ENCODE measurements around the gene MROH9. TPM values are rescaled to one million over a fixed set of nuclear protein-coding genes. Genes with fewer than 3 reads are reported as not detected.
"Not testable (repeated sequence)": the region's sequence is repeated elsewhere in the genome, so short reads cannot be mapped to it uniquely, and the experiment has no call there.

Gene MROH9
- total and polyA plus RNA-seq, 4 donors: 0.10 to 0.39 TPM; not detected in 2

DNA sequence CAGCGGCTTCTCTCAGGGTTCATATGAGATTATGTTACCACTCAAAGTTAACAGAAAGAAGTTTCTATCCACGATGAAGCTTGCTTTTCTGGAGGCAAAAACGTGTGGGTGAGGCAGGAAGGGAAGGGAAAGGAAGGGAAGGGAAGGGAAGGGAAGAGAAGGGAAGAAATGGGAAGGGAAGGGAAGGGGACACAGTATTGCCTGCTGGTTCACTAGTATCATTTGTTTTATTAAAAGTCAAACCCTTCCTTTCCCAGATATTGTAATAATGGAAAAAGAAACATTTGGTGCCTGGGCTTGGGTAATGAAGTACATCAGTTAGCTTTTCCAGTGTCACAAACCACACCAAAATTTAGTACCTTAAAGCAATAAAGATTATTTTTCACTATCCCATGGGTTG, 18.0 kb upstream of the MROH9 start:
- H3K4me1 ChIP-seq (ENCODE audit: control insufficient read depth in 1 of 2, insufficient read depth in 2 of 2, low read length in 2 of 2): no peaks in the 10 kb centered on the region
- DNase-seq: no peak
- H3K9me3 ChIP-seq (ENCODE audit: control insufficient read depth, low read length): peaks cover 2% of the 10 kb centered on the region
- no peaks in the 10 kb centered on the region for H3K36me3 ChIP-seq (ENCODE audit: control insufficient read depth in 1 of 2, insufficient read depth in 2 of 2, low read length in 1 of 2)
- H3K4me3 ChIP-seq (ENCODE audit: low read length in 2 of 2): no peak overlapping the region
- no peak overlapping the region for H3K27ac ChIP-seq (ENCODE audit: low read depth in 1 of 2, low read length in 2 of 2)
- intact Hi-C loops (cut with DNase I): no loop called here
- no peak for ATAC-seq (ENCODE audit: low FRiP score)
- 56 to 60% methylated on average over 3 of the region's 3 CpGs for WGBS, 2 donors
- no peaks in the 10 kb centered on the region for H3K27me3 ChIP-seq (ENCODE audit: control insufficient read depth in 1 of 2, insufficient read depth in 2 of 2, low read length in 1 of 2)

- H3K36me3 ChIP-seq (ENCODE audit: control insufficient read depth in 1 of 2, insufficient read depth in 2 of 2, low read length in 1 of 2); H3K9me3 ChIP-seq (ENCODE audit: control insufficient read depth, low read length); DNase-seq; H3K27ac ChIP-seq (ENCODE audit: low read depth in 1 of 2, low read length in 2 of 2); intact Hi-C loops (cut with DNase I); H3K4me3 ChIP-seq (ENCODE audit: low read length in 2 of 2); H3K27me3 ChIP-seq (ENCODE audit: control insufficient read depth in 1 of 2, insufficient read depth in 2 of 2, low read length in 1 of 2); H3K4me1 ChIP-seq (ENCODE audit: control insufficient read depth in 1 of 2, insufficient read depth in 2 of 2, low read length in 2 of 2); ATAC-seq (ENCODE audit: low FRiP score): not testable (repeated sequence)
- WGBS, 2 donors: 56 to 58% methylated on average over 1 of the region's 1 CpG
These were observed 10.7 kb upstream of the MROH9 start for GRCh38 chr1:170924656-170925055.

DNA sequence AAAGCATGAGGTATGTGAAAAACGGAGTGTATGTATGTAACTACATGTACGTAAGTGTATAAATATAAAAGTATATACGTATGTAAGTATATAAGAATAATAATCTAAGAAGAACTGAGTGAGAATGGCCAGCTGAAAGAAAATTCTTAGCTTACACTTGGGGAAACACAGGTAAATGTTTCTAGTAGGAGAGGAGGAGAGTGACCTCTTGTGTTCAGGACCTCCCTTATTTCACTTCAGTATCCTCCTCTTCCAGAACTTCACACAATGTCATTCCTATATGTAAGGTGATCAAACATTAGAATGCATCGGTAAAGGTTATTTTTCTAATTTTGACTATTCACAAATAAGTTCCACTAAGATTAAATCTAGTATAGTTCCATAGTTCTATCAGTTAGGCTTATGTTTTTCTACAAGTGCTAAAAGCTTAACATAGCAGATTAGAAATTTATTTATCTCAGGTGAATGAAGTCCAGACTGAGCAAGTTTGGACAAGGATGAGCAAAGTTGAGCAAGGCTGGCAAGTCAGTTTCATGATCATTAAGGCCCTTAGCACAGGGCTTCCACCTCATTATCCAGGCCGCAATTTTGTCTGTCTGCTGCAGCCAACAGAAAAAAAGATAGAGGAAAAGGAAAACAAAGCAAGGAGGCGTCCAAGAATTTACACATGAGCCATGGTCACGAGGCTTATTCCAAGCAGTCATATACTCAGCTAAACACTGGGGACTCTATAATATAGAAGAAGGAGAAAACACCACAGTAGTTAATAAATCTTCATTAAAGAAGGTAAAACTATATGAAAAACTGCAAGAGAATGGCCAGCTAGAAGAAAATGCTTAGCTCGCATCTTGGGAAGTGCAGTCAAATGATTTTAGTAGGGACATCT, 7.1 kb upstream of the MROH9 start:
- no peak for DNase-seq
- no peaks in the 10 kb centered on the region for H3K27me3 ChIP-seq (ENCODE audit: control insufficient read depth in 1 of 2, insufficient read depth in 2 of 2, low read length in 1 of 2)
- ATAC-seq (ENCODE audit: low FRiP score): no peak
- WGBS, 2 donors: 66 to 69% methylated on average over 8 of the region's 8 CpGs
- no peak overlapping the region for H3K4me3 ChIP-seq (ENCODE audit: low read length in 2 of 2)
- no peaks in the 10 kb centered on the region for H3K36me3 ChIP-seq (ENCODE audit: control insufficient read depth in 1 of 2, insufficient read depth in 2 of 2, low read length in 1 of 2)
- intact Hi-C loops (cut with DNase I): no loop called here
- no peak overlapping the region for H3K27ac ChIP-seq (ENCODE audit: low read depth in 1 of 2, low read length in 2 of 2)
- H3K9me3 ChIP-seq (ENCODE audit: control insufficient read depth, low read length): no peaks in the 10 kb centered on the region
- H3K4me1 ChIP-seq (ENCODE audit: control insufficient read depth in 1 of 2, insufficient read depth in 2 of 2, low read length in 2 of 2): no peaks in the 10 kb centered on the region

DNA sequence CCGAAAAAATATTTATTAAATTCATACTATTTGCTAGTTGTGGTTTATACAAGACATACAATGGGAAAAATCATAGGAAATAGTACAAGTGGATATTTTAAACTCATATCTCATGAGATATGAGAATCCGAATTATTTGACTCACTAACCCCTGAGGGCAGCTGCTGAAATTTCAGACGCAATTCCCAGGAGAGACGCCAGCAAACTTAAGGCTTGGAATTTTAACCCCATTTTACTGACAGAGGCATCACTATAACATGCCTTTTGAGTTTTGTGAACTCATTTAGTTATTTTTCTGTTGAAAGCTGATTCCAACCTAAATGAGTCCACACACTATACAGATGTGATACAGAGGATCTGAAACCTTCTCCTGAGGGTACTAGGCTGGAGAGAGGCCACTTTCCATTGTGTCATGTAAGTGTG, 5.9 kb upstream of the MROH9 start:
- peak; percentile 63 for ATAC-seq (ENCODE audit: low FRiP score)

GRCh38 chr1:170929835-170930554, 5.3 kb upstream of the MROH9 start:
- Histone ChIP-seq H3K4me3 (ENCODE audit: low read length in 2 of 2) (peak overlapping the region in 1 of 2 donors; percentile 48), H3K4me1 (ENCODE audit: control insufficient read depth in 1 of 2, insufficient read depth in 2 of 2, low read length in 2 of 2) (no peaks in the 10 kb centered on the region), H3K36me3 (ENCODE audit: control insufficient read depth in 1 of 2, insufficient read depth in 2 of 2, low read length in 1 of 2) (no peaks in the 10 kb centered on the region), H3K9me3 (ENCODE audit: control insufficient read depth, low read length) (no peaks in the 10 kb centered on the region), H3K27ac (ENCODE audit: low read depth in 1 of 2, low read length in 2 of 2) (peak overlapping the region; percentile 51 to 87), H3K27me3 (ENCODE audit: control insufficient read depth in 1 of 2, insufficient read depth in 2 of 2, low read length in 1 of 2) (no peaks in the 10 kb centered on the region)
- DNase-seq (no peak), ATAC-seq (ENCODE audit: low FRiP score) (peak; percentile 92)
- WGBS, 2 donors: 0 to 3% methylated on average over 7 of the region's 7 CpGs
- intact Hi-C loops (cut with DNase I): no loop called here

More for the DNA sequence above, 5.9 kb upstream of the MROH9 start:
- Histone ChIP-seq H3K27me3 (ENCODE audit: control insufficient read depth in 1 of 2, insufficient read depth in 2 of 2, low read length in 1 of 2) (no peaks in the 10 kb centered on the region), H3K36me3 (ENCODE audit: control insufficient read depth in 1 of 2, insufficient read depth in 2 of 2, low read length in 1 of 2) (no peaks in the 10 kb centered on the region), H3K4me1 (ENCODE audit: control insufficient read depth in 1 of 2, insufficient read depth in 2 of 2, low read length in 2 of 2) (no peaks in the 10 kb centered on the region), H3K9me3 (ENCODE audit: control insufficient read depth, low read length) (no peaks in the 10 kb centered on the region), H3K4me3 (ENCODE audit: low read length in 2 of 2) (no peak overlapping the region), H3K27ac (ENCODE audit: low read depth in 1 of 2, low read length in 2 of 2) (no peak overlapping the region)
- 15 to 19% methylated on average over 4 of the region's 4 CpGs for WGBS, 2 donors
- intact Hi-C loops (cut with DNase I): no loop called here
- DNase-seq: no peak

GRCh38 chr1:170931650-170932049, 3.7 kb upstream of the MROH9 start:
- Histone ChIP-seq H3K36me3 (ENCODE audit: control insufficient read depth in 1 of 2, insufficient read depth in 2 of 2, low read length in 1 of 2) (no peaks in the 10 kb centered on the region), H3K27me3 (ENCODE audit: control insufficient read depth in 1 of 2, insufficient read depth in 2 of 2, low read length in 1 of 2) (no peaks in the 10 kb centered on the region), H3K4me3 (ENCODE audit: low read length in 2 of 2) (no peak overlapping the region), H3K9me3 (ENCODE audit: control insufficient read depth, low read length) (no peaks in the 10 kb centered on the region), H3K27ac (ENCODE audit: low read depth in 1 of 2, low read length in 2 of 2) (no peak overlapping the region), H3K4me1 (ENCODE audit: control insufficient read depth in 1 of 2, insufficient read depth in 2 of 2, low read length in 2 of 2) (no peaks in the 10 kb centered on the region)
- WGBS, 2 donors: 97 to 98% methylated on average over 2 of the region's 2 CpGs
- no peak for ATAC-seq (ENCODE audit: low FRiP score)
- no peak for DNase-seq
- intact Hi-C loops (cut with DNase I): no loop called here

- Histone ChIP-seq H3K27me3 (ENCODE audit: control insufficient read depth in 1 of 2, insufficient read depth in 2 of 2, low read length in 1 of 2) (no peaks in the 10 kb centered on the region), H3K36me3 (ENCODE audit: control insufficient read depth in 1 of 2, insufficient read depth in 2 of 2, low read length in 1 of 2) (no peaks in the 10 kb centered on the region), H3K9me3 (ENCODE audit: control insufficient read depth, low read length) (no peaks in the 10 kb centered on the region), H3K4me1 (ENCODE audit: control insufficient read depth in 1 of 2, insufficient read depth in 2 of 2, low read length in 2 of 2) (no peaks in the 10 kb centered on the region), H3K4me3 (ENCODE audit: low read length in 2 of 2) (no peak overlapping the region), H3K27ac (ENCODE audit: low read depth in 1 of 2, low read length in 2 of 2) (no peak overlapping the region)
- intact Hi-C loops (cut with DNase I): no loop called here
- WGBS, 2 donors: 94 to 97% methylated on average over 3 of the region's 3 CpGs
- DNase-seq (no peak), ATAC-seq (ENCODE audit: low FRiP score) (no peak)
These were observed 3.1 kb upstream of the MROH9 start for GRCh38 chr1:170932236-170932635.

- Histone ChIP-seq H3K4me1 (ENCODE audit: control insufficient read depth in 1 of 2, insufficient read depth in 2 of 2, low read length in 2 of 2) (no peaks in the 10 kb centered on the region), H3K9me3 (ENCODE audit: control insufficient read depth, low read length) (peaks cover 1% of the 10 kb centered on the region), H3K4me3 (ENCODE audit: low read length in 2 of 2) (no peak overlapping the region), H3K27ac (ENCODE audit: low read depth in 1 of 2, low read length in 2 of 2) (no peak overlapping the region), H3K27me3 (ENCODE audit: control insufficient read depth in 1 of 2, insufficient read depth in 2 of 2, low read length in 1 of 2) (no peaks in the 10 kb centered on the region), H3K36me3 (ENCODE audit: control insufficient read depth in 1 of 2, insufficient read depth in 2 of 2, low read length in 1 of 2) (no peaks in the 10 kb centered on the region)
- ATAC-seq (ENCODE audit: low FRiP score) (no peak), DNase-seq (no peak)
- 96 to 97% methylated on average over 3 of the region's 3 CpGs for WGBS, 2 donors
- intact Hi-C loops (cut with DNase I): no loop called here
These were observed 2.9 kb downstream of the MROH9 start for GRCh38 chr1:170938281-170938680.

- WGBS, 2 donors: 75 to 82% methylated on average over 2 of the region's 2 CpGs
- Histone ChIP-seq H3K27ac (ENCODE audit: low read depth in 1 of 2, low read length in 2 of 2) (no peak overlapping the region), H3K27me3 (ENCODE audit: control insufficient read depth in 1 of 2, insufficient read depth in 2 of 2, low read length in 1 of 2) (no peaks in the 10 kb centered on the region), H3K36me3 (ENCODE audit: control insufficient read depth in 1 of 2, insufficient read depth in 2 of 2, low read length in 1 of 2) (no peaks in the 10 kb centered on the region), H3K4me3 (ENCODE audit: low read length in 2 of 2) (no peak overlapping the region), H3K9me3 (ENCODE audit: control insufficient read depth, low read length) (peaks cover 1% of the 10 kb centered on the region), H3K4me1 (ENCODE audit: control insufficient read depth in 1 of 2, insufficient read depth in 2 of 2, low read length in 2 of 2) (no peaks in the 10 kb centered on the region)
- intact Hi-C loops (cut with DNase I): no loop called here
- DNase-seq (no peak), ATAC-seq (ENCODE audit: low FRiP score) (no peak)
These were observed 4.1 kb downstream of the MROH9 start for GRCh38 chr1:170939476-170939875.

Measured in aorta (tissue), 5 donors.